ENCODE results near the gene KCNJ4.

KCNJ4 gene

GRCh38 chr22:38404419-38404818, 50.6 kb downstream of the KCNJ4 start:
- H3K9ac ChIP-seq (ENCODE audit: low read depth, low read length): no peak overlapping the region
- H3K79me2 ChIP-seq (ENCODE audit: insufficient read depth, low read length): no peaks in the 10 kb centered on the region
- DNase-seq: no peak
- TF ChIP-seq, protein P1, sequence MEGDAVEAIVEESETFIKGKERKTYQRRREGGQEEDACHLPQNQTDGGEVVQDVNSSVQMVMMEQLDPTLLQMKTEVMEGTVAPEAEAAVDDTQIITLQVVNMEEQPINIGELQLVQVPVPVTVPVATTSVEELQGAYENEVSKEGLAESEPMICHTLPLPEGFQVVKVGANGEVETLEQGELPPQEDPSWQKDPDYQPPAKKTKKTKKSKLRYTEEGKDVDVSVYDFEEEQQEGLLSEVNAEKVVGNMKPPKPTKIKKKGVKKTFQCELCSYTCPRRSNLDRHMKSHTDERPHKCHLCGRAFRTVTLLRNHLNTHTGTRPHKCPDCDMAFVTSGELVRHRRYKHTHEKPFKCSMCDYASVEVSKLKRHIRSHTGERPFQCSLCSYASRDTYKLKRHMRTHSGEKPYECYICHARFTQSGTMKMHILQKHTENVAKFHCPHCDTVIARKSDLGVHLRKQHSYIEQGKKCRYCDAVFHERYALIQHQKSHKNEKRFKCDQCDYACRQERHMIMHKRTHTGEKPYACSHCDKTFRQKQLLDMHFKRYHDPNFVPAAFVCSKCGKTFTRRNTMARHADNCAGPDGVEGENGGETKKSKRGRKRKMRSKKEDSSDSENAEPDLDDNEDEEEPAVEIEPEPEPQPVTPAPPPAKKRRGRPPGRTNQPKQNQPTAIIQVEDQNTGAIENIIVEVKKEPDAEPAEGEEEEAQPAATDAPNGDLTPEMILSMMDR (IDR thresholded peaks at IDR 0.05; ENCODE audit: borderline replicate concordance, extremely low read depth, low read length, poor library complexity, severe bottlenecking): no peak
- no peak for TF ChIP-seq EZH2 (IDR thresholded peaks at IDR 0.05; ENCODE audit: borderline replicate concordance, low read depth, low read length, severe bottlenecking)
- H4K20me1 ChIP-seq (ENCODE audit: insufficient read depth, low read length): no peaks in the 10 kb centered on the region
- no peak for ATAC-seq (ENCODE audit: insufficient read depth, low read depth)
- no peak overlapping the region for H3K4me3 ChIP-seq (ENCODE audit: low read depth in 1 of 2, low read length in 2 of 2)
- H3K4me2 ChIP-seq (ENCODE audit: insufficient read depth, low read length): no peak overlapping the region
- no peak overlapping the region for H2AFZ ChIP-seq (ENCODE audit: low read depth, low read length)
- peaks cover 3% of the 10 kb centered on the region; the same call in 1 of the 2 replicates for H3K4me1 ChIP-seq (ENCODE audit: insufficient read depth, low read length)
- peaks cover 14% of the 10 kb centered on the region for H3K27me3 ChIP-seq (ENCODE audit: insufficient read depth, low read length, poor library complexity)
- no peak overlapping the region for H3K27ac ChIP-seq (ENCODE audit: low read length)
- H3K9me3 ChIP-seq (ENCODE audit: insufficient read depth, low read length, severe bottlenecking): no peaks in the 10 kb centered on the region
- H3K36me3 ChIP-seq (ENCODE audit: insufficient read depth, low read length): no peaks in the 10 kb centered on the region

- H3K36me3 ChIP-seq (ENCODE audit: insufficient read depth, low read length): no peaks in the 10 kb centered on the region
- H3K4me3 ChIP-seq (ENCODE audit: low read depth in 1 of 2, low read length in 2 of 2): no peak overlapping the region
- no peak for DNase-seq
- H4K20me1 ChIP-seq (ENCODE audit: insufficient read depth, low read length): no peaks in the 10 kb centered on the region
- H2AFZ ChIP-seq (ENCODE audit: low read depth, low read length): no peak overlapping the region
- H3K27me3 ChIP-seq (ENCODE audit: insufficient read depth, low read length, poor library complexity): peaks cover 14% of the 10 kb centered on the region
- ATAC-seq (ENCODE audit: insufficient read depth, low read depth): no peak
- H3K79me2 ChIP-seq (ENCODE audit: insufficient read depth, low read length): no peaks in the 10 kb centered on the region
- H3K9me3 ChIP-seq (ENCODE audit: insufficient read depth, low read length, severe bottlenecking): no peaks in the 10 kb centered on the region
- peaks cover 4% of the 10 kb centered on the region; the same call in 1 of the 2 replicates for H3K4me1 ChIP-seq (ENCODE audit: insufficient read depth, low read length)
- no peak overlapping the region for H3K4me2 ChIP-seq (ENCODE audit: insufficient read depth, low read length)
- H3K27ac ChIP-seq (ENCODE audit: low read length): no peak overlapping the region
- no peak overlapping the region for H3K9ac ChIP-seq (ENCODE audit: low read depth, low read length)
- TF ChIP-seq, protein P1 (IDR thresholded peaks at IDR 0.05; ENCODE audit: borderline replicate concordance, extremely low read depth, low read length, poor library complexity, severe bottlenecking): no peak
- no peak for TF ChIP-seq EZH2 (IDR thresholded peaks at IDR 0.05; ENCODE audit: borderline replicate concordance, low read depth, low read length, severe bottlenecking)
Measured at GRCh38 chr22:38403812-38404211, 51.2 kb downstream of the KCNJ4 start.

- Histone ChIP-seq H3K4me1 (ENCODE audit: insufficient read depth, low read length) (peaks cover 11% of the 10 kb centered on the region), H2AFZ (ENCODE audit: low read depth, low read length) (no peak overlapping the region), H3K27me3 (ENCODE audit: insufficient read depth, low read length, poor library complexity) (peaks cover 14% of the 10 kb centered on the region), H3K9me3 (ENCODE audit: insufficient read depth, low read length, severe bottlenecking) (no peaks in the 10 kb centered on the region), H3K4me3 (ENCODE audit: low read depth in 1 of 2, low read length in 2 of 2) (no peak overlapping the region), H3K4me2 (ENCODE audit: insufficient read depth, low read length) (no peak overlapping the region), H3K79me2 (ENCODE audit: insufficient read depth, low read length) (peaks cover 5% of the 10 kb centered on the region; the same call in 1 of the 2 replicates), H3K27ac (ENCODE audit: low read length) (no peak overlapping the region), H3K36me3 (ENCODE audit: insufficient read depth, low read length) (no peaks in the 10 kb centered on the region), H3K9ac (ENCODE audit: low read depth, low read length) (no peak overlapping the region), H4K20me1 (ENCODE audit: insufficient read depth, low read length) (no peaks in the 10 kb centered on the region)
- DNase-seq (no peak), ATAC-seq (ENCODE audit: insufficient read depth, low read depth) (no peak)
- TF ChIP-seq, protein P1 (IDR thresholded peaks at IDR 0.05; ENCODE audit: borderline replicate concordance, extremely low read depth, low read length, poor library complexity, severe bottlenecking): no peak
- no peak for TF ChIP-seq EZH2 (IDR thresholded peaks at IDR 0.05; ENCODE audit: borderline replicate concordance, low read depth, low read length, severe bottlenecking)
Measured at GRCh38 chr22:38402204-38402603, 52.8 kb downstream of the KCNJ4 start.
